Activated T-helper 9 cell treated with anti-CD3 and anti-CD28 coated beads, Interleukin-2, amount 50 U/mL, for 16 hours (primary cell): ENCODE data around the gene GLCE.

Source experiments
- DNase-seq: peaks from one replicate; pipeline ENCODE4 v3.0.0-alpha.2; 2020; ENCODE audit warnings: low read depth

GLCE gene

DNA sequence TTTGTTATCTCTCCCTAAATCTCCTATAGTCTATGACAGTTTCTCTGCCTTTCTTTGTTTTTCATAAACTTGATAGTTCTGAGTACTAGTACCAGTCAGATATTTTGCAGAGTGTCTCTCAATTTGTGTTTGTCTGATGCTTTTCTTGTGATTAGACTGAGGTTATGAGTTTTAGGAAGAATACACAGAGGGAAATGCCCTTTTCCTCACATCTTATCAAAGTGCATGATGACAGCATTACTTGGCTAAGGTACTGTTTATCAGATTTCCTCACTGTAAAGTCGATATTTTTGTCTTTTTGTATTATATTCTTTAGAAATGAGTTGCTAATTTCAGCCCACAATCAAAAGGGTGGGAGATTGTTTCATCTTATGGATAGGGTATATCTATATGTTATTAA, 45.6 kb downstream of the GLCE start:
- DNase-seq = no peak

DNA sequence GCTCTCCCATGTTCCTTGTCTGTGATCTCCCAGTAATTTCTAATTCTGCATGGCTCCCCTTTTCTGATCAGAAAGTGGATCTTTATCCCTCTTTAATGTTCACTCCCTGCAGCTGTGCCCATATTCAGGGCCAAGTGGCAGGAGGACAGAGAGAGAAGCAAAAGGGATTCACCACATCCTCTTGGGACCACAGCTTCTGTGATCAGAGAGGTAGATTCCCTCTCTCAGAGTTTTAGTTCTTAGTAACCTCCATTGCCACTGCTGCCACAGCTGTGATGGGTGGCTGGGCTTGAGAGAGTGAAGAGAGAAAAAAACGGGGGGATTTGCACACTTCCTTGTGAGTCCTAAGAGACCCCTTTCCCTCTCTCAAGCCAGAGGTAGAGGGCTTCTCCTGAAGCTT, 49.2 kb downstream of the GLCE start:
- no peak for DNase-seq

DNA sequence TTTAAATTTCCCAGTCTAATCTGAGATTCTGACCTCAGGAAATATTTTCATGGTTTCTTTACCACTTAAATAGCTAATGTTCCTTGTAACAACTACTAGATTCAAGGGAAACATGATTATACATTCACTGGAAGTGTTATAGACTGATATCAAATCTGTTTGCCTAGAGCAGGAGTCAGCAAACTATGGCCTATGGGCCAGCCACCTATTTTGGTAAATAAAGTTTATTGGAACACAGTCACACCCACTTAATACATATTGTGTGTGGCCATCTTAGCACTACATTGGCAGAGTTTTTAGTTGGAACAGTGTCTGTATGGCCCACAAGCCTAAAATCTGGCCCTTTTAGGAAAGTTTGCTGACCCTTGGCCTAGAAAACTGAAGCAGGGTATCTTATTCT, 50.1 kb downstream of the GLCE start:
- no peak for DNase-seq

DNA sequence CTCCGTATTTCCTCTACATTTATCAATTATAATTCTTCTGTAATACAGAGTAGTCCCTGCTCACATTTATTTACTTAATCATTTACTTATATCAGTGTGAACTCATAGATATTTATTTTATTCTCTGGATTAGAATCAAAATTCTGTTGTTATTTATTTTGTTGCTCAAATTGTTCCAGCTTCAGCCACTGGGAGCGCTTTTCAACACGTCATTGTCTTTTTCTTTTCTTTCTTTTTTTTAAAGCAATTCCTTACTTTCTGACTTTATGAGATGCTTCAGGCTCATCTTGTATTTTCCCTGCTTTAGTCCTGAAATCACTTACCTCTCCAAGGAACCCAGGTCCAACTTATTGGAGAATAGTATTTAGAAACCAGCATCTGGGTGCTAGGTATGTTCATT, 53.4 kb downstream of the GLCE start:
- no peak for DNase-seq

DNA sequence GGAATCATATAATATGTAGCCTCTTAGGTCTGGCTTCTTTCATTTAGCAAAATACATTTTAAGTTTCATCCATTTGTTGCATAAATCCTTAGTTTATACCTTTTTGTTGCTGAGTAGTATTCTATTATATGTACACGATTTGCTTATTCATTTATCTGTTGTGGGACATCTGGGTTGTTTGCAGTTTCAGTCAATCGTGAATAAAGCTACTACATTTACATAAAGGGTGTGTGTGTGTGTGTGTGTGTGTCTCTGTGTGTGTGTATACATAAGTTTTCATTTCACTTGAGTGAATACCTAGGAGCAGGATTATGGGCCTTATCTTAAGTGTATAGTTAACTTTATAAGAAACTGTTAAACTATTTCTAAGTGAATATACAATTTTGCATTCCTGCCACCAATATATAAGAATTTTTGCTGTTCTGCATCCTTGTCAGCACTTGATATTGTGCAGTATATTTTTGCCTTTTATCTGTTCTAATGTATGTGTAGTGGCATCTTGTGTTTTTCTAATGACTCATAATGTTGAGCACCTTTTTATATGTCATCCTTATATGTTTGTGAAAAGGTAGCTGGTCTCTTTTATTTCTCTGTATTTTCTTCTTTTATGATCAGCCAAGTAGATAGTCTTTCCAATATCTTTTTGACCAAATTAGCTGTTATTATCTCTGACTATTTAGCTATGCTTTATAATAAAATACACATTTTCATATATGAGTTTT, 55.0 kb downstream of the GLCE start:
- no peak for DNase-seq

DNA sequence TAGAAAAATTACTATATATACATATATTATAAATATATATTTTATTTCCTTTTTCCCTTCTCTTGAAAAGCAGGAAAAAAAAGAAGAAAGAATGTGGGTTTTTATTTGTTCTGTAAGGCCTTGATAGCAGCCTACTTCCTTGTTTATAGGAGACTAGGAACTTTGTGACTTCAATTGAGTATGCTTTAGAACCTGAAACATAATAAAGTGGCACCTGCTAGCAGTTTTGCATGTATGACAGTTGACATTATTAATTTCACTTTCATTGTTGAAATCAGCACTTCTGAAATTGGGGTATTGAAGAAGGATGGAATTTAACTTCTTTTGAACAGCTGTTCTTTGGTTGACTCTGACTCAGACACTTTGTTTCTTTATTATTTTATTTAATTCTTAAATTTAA, 56.9 kb downstream of the GLCE start:
- no peak for DNase-seq

DNA sequence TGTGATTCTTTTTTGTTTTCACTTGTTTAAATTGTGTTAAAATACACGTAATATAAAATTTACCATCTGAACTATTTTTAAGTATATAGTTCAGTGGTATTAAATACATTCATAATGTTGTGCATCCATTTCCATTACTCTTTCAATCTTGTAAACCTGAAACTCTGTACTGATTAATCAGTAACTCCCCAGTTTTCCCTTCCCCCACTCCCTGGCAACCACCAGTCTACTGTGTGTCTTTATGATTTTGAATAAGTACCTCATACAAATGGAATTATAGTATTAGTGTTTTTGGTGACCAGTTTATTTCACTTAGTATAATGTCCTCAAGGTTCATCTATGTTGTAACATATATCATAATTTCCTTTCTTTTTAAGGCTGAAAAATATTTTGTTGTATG, 59.3 kb downstream of the GLCE start:
- DNase-seq = no peak

DNA sequence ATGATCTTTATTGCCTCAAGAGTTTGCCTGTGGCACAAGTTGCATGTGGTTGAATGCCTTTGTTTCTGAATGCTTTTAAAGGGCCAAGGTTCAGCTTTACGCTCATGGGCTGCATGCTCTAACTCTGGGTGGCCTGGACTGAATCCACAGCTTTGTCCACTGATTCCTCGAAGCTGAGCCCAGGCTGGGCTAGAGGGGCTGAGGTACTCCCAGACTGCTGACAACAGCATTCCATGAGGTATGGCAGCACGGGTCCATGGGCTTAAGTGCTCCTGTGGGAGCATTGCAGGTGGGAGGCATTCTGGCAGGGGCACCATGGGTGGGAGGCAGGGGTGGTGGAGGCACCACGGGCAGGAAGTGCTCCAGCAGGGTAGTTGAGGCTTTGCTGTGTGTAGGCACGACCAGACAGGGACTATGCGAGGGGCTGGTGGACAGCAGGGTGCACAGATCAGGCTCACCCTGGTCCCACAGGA, 61.6 kb downstream of the GLCE start:
- DNase-seq = no peak

DNA sequence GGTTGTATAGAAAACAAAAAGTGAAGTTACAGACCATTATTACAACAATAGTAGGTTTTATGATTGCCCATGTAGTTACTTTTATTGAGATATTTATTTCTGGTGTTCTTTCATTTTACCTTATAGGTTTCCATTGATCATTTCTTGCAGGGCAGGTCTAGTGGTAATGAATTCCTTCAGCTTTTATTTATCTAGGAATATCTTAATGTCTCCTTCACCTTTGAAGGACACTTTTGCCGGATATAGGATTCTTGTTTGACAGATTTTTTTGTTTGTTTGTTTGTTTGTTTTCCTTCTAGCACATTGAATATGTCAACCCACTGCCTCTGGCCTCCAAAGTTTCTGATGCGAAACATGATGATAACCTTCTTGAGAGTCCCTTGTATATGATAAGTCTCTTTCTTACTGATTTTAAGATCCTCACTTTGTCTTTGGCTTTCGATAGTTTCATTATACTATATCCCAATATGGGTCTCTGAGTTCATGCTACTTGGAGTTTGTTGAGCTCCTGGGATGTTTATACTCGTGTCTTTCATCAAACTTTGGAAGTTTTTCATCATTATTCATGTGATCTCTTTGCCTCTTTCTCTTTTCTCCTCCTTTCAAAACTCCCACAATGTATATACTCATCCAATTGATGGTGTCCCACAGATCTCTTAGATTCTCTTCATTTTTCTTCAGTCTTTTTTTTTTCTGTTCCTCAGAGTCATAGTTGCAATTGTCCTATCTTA, 62.8 kb downstream of the GLCE start:
- no peak for DNase-seq

DNA sequence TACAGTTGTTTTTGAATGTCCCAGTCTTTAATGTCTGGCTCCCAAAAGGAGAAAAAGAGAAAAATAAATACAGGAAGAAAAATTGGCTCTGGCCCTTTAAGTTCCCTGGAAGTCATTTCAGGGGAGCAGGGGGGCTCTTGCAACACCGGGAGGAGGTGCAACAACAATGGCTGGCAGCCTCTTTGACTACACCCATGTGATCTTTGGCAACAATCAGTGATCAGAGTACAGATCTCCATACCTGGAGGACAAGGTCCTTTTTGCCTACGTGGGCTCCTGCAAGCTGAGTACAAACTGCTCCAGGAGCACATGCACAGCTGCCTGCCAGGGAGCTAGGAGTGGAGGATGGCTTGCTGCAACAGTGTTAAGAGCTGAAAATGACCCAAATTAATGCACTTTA, 63.9 kb downstream of the GLCE start:
- no peak for DNase-seq

DNA sequence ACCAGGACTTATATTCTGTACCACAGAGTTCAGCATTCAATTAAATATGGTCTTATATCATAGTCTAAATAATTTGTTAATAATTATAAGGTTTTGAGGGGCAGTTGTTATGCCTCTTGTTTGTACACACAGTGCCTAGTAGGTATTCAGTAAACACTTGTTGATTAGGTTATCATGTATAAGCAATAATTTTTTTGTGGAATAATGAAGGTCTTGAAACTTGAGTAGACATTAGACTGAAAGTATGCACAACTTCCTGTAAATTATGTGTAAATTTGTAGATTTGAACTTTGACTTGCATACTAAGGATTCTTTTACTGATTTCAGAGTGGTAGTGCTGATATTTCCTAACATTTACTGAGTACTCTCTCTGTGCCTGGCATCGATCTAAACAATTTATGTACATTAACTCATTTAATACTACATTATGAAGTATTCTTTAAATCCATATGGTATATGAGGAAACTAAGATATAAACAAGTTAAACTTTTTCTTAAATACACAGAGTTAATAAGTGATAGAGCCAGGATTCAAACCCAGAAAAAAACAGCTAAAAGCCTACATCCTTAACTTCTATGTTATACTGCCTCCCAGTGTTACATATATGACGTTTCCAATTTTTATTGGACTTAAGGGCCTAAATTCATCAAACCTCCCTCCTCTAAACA, 65.1 kb downstream of the GLCE start:
- DNase-seq = no peak

DNA sequence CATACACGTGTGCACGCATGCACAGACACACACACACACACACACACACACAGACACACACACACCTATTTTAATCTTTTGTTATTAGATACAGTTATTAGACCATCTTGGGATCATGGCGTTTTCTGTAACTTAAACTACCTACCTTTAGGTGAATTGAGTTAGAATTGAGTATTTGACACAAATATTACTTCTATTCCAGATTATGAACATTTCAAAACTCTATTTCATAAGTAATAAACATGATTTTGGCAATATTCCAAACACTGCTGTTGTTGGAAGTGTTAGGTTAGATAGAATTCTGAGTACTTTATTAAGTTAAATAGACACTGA, 65.6 kb downstream of the GLCE start:
- no peak for DNase-seq

DNA sequence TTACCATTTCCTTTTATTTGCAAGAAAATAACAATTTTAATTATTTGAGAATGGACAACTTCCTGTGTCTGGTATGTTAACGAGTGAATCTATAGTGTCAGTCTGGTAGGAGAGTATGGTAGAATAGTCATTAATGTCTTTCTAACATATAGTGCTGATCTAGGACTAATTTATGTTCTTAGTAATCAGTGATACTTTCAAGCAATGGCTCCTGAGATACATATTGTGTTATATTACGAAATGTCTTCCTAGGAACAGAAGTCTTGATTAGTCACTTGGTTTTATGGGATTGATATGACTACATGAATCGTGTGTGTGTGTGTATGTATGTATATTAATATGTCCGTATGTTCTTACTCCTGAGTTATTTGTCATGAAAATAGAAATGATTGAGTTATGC, 71.7 kb downstream of the GLCE start:
- no peak for DNase-seq

DNA sequence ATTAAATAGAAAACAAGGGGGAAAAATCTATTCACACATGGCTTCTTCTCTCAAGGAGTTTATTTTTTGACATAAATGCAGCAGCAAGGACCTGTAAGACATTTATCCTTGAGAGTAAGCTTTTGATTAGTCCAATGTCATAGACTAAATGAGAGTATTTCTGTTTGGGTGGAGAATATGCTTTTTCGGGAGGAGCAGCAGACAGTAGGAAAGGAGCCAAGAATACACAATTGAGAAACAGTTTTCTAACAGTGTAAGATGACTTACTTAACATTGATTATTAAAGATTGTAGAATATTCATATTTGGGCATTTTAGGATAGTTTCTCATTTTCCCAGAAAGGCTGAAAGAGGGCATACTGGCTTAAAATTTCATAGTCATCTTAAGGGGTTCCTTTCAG, 72.3 kb downstream of the GLCE start:
- no peak for DNase-seq

DNA sequence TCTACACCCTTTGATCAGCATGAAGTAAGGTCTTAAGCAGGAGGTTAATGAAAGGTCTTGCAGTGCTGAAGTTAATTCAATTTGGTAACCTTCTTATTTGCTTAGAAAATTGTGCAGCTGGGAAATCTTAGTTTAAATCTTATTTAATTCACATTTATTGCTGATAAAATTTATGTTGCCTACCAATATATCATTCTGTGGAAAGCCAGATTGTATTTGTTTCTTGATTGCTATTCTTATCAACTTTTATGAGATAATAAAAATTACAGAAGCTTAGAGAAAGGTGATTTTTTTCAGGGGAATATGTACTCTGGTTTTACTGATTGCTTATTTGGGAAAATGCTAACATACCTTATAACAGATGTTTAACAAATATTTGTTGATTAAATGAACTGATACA, 74.2 kb downstream of the GLCE start:
- no peak for DNase-seq

DNA sequence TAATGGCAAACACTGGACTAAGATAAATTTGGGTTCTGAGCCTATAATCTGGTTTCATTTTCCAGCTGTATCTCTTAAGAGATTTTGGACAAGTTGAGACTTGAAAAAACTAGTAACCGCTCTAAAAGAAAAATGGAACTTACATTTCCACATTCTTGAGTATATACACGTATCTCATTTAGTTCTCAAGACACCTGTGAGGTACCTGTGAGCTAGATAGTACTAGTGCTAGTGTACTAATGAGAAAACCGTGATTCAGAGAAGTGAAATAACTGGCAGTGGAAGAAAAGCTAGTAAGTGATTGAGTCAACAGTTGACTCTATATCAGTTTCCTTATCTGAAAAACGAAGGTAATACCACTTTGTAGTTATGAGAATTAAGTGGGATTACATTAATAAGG, 76.1 kb downstream of the GLCE start:
- no peak for DNase-seq

DNA sequence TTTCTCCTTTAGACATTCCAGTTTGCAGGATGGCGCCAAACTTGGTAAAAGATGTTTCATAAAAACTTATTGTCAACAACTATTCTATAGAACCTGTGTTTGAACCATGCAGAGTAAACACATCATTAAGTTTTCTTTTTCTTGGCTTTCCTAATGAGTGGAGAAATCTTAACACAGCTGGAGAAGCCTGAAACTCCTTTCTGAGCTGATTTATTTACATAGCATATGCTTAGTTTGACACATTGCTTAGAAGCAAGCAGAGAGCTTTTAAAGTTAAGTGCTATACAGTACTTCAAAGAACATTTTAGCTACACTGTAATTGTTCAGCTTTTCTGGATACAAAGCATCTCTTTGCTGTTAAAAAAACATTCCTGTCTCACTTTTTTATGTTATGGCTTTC, 77.3 kb downstream of the GLCE start:
- no peak for DNase-seq

DNA sequence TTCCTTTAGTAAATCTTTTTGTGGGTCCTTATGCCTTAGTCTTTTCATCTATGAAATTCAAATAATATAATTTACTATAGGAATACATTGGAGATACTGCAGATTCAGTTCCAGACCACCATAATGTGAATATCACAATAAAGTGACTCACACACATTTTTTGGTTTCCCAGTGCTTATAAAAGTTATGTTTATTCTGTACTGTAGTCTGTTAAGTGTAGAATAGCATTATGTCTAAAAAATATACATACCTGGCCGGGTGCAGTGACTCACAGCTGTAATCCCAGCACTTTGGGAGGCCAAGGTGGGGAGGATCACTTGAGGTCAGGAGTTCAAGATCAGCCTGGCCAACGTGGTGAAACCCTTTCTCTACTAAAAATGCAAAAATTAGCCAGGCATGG, 84.4 kb downstream of the GLCE start:
- DNase-seq = no peak

DNA sequence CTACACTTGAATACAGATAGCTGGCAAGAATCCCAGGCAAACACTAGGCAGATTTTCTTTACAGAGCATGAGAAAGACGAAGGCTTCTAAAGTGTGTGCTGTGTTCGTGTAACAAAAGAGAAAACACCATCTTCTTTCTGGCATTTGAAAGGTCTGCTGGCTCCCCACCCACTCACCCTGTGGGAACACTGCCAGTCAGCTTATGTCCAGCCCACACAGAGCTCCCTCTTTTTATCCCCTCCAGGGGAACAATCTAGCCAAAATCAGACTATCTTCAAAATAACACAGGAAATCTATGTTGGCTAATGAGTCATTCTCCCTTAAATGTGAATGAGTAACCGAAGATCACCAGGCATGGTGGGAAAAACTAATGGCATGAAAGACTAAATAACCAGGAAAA, 92.7 kb downstream of the GLCE start:
- DNase-seq = no peak

DNA sequence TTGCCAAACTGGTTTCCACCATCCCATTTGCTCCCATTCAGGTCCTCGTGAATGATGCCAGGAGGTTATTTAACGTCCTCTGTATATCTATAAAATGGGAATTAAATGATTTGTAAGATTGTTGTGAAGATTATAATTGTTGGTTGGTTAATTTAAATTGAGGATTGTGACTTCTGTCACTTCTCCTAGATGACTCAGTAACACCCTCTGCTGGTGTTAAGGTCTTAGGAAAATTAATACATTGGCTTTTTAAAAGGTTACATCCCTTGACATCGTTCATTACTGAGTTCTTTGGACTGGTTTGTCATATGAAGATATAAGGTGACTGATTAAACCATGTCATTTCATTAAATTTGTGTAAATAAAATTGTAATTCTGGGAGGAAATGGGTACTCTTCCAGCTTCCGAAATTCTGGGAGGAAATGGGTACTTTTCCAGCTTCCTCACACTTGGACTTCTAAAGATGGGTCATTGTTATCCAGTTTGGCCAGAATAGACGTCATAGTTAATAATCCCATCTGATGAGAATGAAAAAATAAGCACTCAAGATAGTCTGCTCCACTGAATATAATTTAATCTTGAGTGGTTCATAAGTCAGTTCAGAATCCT, 105.0 kb downstream of the GLCE start:
- DNase-seq = no peak

DNA sequence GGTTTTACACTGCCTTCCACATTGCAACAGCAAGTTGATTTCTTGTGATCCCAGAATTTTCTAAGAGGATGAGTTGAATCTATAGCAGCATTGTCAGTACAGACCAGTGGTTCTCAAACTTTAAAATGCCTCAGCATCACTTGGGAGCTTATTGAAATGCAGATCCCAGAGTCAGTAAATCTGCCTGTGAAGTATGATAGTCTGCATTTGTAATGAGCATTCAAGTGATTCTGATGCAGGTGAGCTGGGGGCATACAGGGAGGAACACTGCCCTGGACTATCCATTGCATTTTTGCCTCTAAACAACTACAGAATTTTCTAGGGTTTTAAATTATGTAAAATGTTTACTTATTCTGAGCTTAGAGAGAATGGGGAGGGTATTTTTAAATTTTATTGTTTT, 110.8 kb downstream of the GLCE start:
- no peak for DNase-seq

DNA sequence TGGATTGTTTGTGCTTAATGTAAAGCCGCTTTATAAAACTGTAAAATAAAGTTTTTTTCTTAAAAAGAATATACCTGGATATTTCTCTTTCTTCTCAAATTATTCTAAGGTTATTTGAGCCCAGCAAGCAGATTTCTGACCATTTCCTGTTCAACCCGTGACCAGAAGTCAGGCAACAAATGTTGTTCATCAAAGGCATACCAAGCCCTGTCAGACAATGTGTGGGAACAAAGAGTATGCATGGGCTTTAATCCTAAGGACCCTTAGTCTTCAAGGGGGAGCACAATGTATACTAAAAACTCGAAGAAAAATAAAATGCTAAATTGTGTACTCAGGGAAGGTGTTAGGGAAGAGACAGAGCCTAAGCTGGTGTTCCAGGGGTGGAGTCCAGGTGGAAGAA, 111.7 kb downstream of the GLCE start:
- DNase-seq = no peak

DNA sequence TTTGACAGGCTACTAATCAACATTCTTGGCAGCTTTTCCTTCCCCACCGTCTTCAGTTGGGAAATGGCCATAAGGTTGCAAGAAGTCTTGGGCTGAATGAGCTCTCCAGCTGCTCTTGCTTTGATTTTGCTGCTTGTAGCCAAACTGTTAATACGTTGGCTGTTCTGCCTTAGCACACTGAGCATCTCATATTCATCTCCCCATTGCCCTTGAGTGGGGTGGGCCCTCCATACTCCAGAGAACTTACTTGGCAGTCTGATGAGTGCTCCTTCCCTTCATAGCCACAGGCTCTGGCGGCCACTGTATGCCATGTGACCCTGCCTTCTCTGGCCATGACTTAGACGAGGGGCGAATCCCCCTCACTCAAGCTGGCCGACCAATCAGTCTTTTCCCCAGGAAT, 112.5 kb downstream of the GLCE start:
- DNase-seq = no peak
